Measurements from ENCODE around the gene CKAP5.
"Not testable (repeated sequence)": the region's sequence is repeated elsewhere in the genome, so short reads cannot be mapped to it uniquely, and the experiment has no call there.

The CKAP5 gene

GRCh38 chr11:46855863-46856262 lies 9.8 kb upstream of the CKAP5 start:
- in situ Hi-C loops (cut with HindIII; ENCODE audit: low sequenced_read_pairs), result no loop called here

GRCh38 chr11:46855167-46855566 lies 9.1 kb upstream of the CKAP5 start:
- in situ Hi-C loops (cut with HindIII; ENCODE audit: low sequenced_read_pairs), result no loop called here

GRCh38 chr11:46850829-46851380 lies 4.8 kb upstream of the CKAP5 start:
- in situ Hi-C loops (cut with HindIII; ENCODE audit: low sequenced_read_pairs), result no loop called here

GRCh38 chr11:46849631-46850030 lies 3.6 kb upstream of the CKAP5 start:
- in situ Hi-C loops (cut with HindIII; ENCODE audit: low sequenced_read_pairs), result no loop called here

- in situ Hi-C loops (cut with HindIII; ENCODE audit: low sequenced_read_pairs), result no loop called here
These were observed 390 bp upstream of the CKAP5 start for GRCh38 chr11:46846510-46846830.

- in situ Hi-C loops (cut with HindIII; ENCODE audit: low sequenced_read_pairs), result no loop called here
These were observed 690 bp downstream of the CKAP5 start for GRCh38 chr11:46845440-46845739.

GRCh38 chr11:46840116-46840515 lies 6.0 kb downstream of the CKAP5 start:
- in situ Hi-C loops (cut with HindIII; ENCODE audit: low sequenced_read_pairs), result no loop called here

GRCh38 chr11:46838501-46838900 lies 7.6 kb downstream of the CKAP5 start:
- in situ Hi-C loops (cut with HindIII; ENCODE audit: low sequenced_read_pairs), result no loop called here

- in situ Hi-C loops (cut with HindIII; ENCODE audit: low sequenced_read_pairs), result no loop called here
These were observed 8.2 kb downstream of the CKAP5 start for GRCh38 chr11:46837860-46838259.

GRCh38 chr11:46836870-46837269 lies 9.2 kb downstream of the CKAP5 start:
- in situ Hi-C loops (cut with HindIII; ENCODE audit: low sequenced_read_pairs), result no loop called here

- in situ Hi-C loops (cut with HindIII; ENCODE audit: low sequenced_read_pairs), result no loop called here
These were observed 9.6 kb downstream of the CKAP5 start for GRCh38 chr11:46836431-46836830.

- in situ Hi-C loops (cut with HindIII; ENCODE audit: low sequenced_read_pairs), result no loop called here
These were observed 10.2 kb downstream of the CKAP5 start for GRCh38 chr11:46835897-46836296.

- in situ Hi-C loops (cut with HindIII; ENCODE audit: low sequenced_read_pairs), result no loop called here
These were observed 11.3 kb downstream of the CKAP5 start for GRCh38 chr11:46834821-46835220.

GRCh38 chr11:46832511-46833214 lies 13.4 kb downstream of the CKAP5 start:
- in situ Hi-C loops (cut with HindIII; ENCODE audit: low sequenced_read_pairs), result no loop called here

- in situ Hi-C loops (cut with HindIII; ENCODE audit: low sequenced_read_pairs), result no loop called here
These were observed 18.1 kb downstream of the CKAP5 start for GRCh38 chr11:46827995-46828394.

GRCh38 chr11:46826310-46827044 lies 19.6 kb downstream of the CKAP5 start:
- in situ Hi-C loops (cut with HindIII; ENCODE audit: low sequenced_read_pairs), result no loop called here

- in situ Hi-C loops (cut with HindIII; ENCODE audit: low sequenced_read_pairs), result no loop called here
These were observed 37.2 kb downstream of the CKAP5 start for GRCh38 chr11:46808799-46809431.

GRCh38 chr11:46801694-46802470 lies 44.2 kb downstream of the CKAP5 start:
- in situ Hi-C loops (cut with HindIII; ENCODE audit: low sequenced_read_pairs), result no loop called here

GRCh38 chr11:46800177-46800576 lies 45.9 kb downstream of the CKAP5 start:
- in situ Hi-C loops (cut with HindIII; ENCODE audit: low sequenced_read_pairs), result no loop called here

- in situ Hi-C loops (cut with HindIII; ENCODE audit: low sequenced_read_pairs), result not testable (repeated sequence)
These were observed 46.4 kb downstream of the CKAP5 start for GRCh38 chr11:46799725-46800124.

- in situ Hi-C loops (cut with HindIII; ENCODE audit: low sequenced_read_pairs), result no loop called here
These were observed 67.7 kb downstream of the CKAP5 start for GRCh38 chr11:46778416-46778815.
